HG02610 (cell line): ENCODE results near the gene SMAD3.

Experiments used
- ATAC-seq: cut with Tn5 transposase; IDR thresholded peaks from one replicate; pipeline ENCODE4 v1.9.1; 2021; ENCODE audit warnings: mild to moderate bottlenecking, moderate library complexity; ENCODE audit not compliant: unreplicated experiment

The SMAD3 gene

GRCh38 chr15:67035886-67036285 is 29.5 kb upstream of the SMAD3 start:
- no peak for ATAC-seq

- no peak for ATAC-seq
Measured at GRCh38 chr15:67036775-67037555, 28.4 kb upstream of the SMAD3 start.

- ATAC-seq = no peak
Measured at GRCh38 chr15:67037694-67038093, 27.7 kb upstream of the SMAD3 start.

- no peak for ATAC-seq
Measured at GRCh38 chr15:67038736-67039135, 26.7 kb upstream of the SMAD3 start.

GRCh38 chr15:67039384-67040075 is 25.9 kb upstream of the SMAD3 start:
- no peak for ATAC-seq

GRCh38 chr15:67040277-67040676 is 25.1 kb upstream of the SMAD3 start:
- no peak for ATAC-seq

GRCh38 chr15:67042551-67043142 is 22.8 kb upstream of the SMAD3 start:
- ATAC-seq = no peak

GRCh38 chr15:67043939-67044771 is 21.2 kb upstream of the SMAD3 start:
- ATAC-seq = no peak

GRCh38 chr15:67047149-67047661 is 18.2 kb upstream of the SMAD3 start:
- no peak for ATAC-seq

GRCh38 chr15:67048281-67049279 is 16.8 kb upstream of the SMAD3 start:
- no peak for ATAC-seq

- ATAC-seq = no peak
Measured at GRCh38 chr15:67049351-67050044, 15.9 kb upstream of the SMAD3 start.

- no peak for ATAC-seq
Measured at GRCh38 chr15:67050062-67050461, 15.3 kb upstream of the SMAD3 start.

- no peak for ATAC-seq
Measured at GRCh38 chr15:67050522-67051087, 14.8 kb upstream of the SMAD3 start.

- ATAC-seq = no peak
Measured at GRCh38 chr15:67051088-67052045, 14.0 kb upstream of the SMAD3 start.

GRCh38 chr15:67054676-67055075 is 10.7 kb upstream of the SMAD3 start:
- ATAC-seq = no peak

- ATAC-seq = no peak
Measured at GRCh38 chr15:67059127-67059553, 6.3 kb upstream of the SMAD3 start.

- no peak for ATAC-seq
Measured at GRCh38 chr15:67061811-67062368, 3.5 kb upstream of the SMAD3 start.
